Upper lobe of right lung (tissue), 1 donor: ENCODE results near the gene ZNF277. TPM values are rescaled to one million over a fixed set of nuclear protein-coding genes. Genes with fewer than 3 reads are reported as not detected.

Experiments
- ATAC-seq: fragments of 200-7000 bp; cut with Tn5 transposase; one replicate; pipeline ENCODE4 v1.9.1; 2020; ENCODE audit warnings: mild to moderate bottlenecking, moderate library complexity
- DNase-seq: peaks from one replicate; pipeline ENCODE4 v3.0.0-alpha.2; 2020
- H3K27ac ChIP-seq: fragments of 200-600 bp; one replicate; pipeline ENCODE4 v1.8.0; 2022
- H3K27me3 ChIP-seq: fragments of 200-600 bp; one replicate; pipeline ENCODE4 v1.8.0; 2022; ENCODE audit warnings: mild to moderate bottlenecking
- H3K36me3 ChIP-seq: fragments of 200-600 bp; one replicate; pipeline ENCODE4 v1.8.0; 2022
- H3K4me1 ChIP-seq: fragments of 200-600 bp; one replicate; pipeline ENCODE4 v1.8.0; 2022
- H3K4me3 ChIP-seq: fragments of 200-600 bp; one replicate; pipeline ENCODE4 v1.8.0; 2022; ENCODE audit warnings: mild to moderate bottlenecking
- H3K9me3 ChIP-seq: fragments of 200-600 bp; one replicate; pipeline ENCODE4 v1.8.0; 2022
- intact Hi-C: fragments of 100-400 bp; cut with DNase I; formaldehyde crosslinking; loops from one replicate; pipeline ENCODE4 v1.11.0; 2022
- total RNA-seq: library from RNA; stranded (reverse); fragmentation: NEBNext Ultra II Directional; extraction: Animal tissue kit (Norgen Biotek cat#: 25700); gene quantifications from one replicate; pipeline ENCODE4 v1.2.1, GENCODE V29; 2021
- TF ChIP-seq, protein P1 (sequence below): fragments of 200-600 bp; IDR thresholded peaks from one replicate; pipeline ENCODE4 v1.8.0; 2022; ENCODE audit warnings: antibody characterized with exemption
- donor health status: DM: no; HTN: yes; CAD: no; lungs with severe emphysema.

ZNF277 gene
- total RNA-seq, 1 donor from 2014 or later, result 31.0 TPM

DNA sequence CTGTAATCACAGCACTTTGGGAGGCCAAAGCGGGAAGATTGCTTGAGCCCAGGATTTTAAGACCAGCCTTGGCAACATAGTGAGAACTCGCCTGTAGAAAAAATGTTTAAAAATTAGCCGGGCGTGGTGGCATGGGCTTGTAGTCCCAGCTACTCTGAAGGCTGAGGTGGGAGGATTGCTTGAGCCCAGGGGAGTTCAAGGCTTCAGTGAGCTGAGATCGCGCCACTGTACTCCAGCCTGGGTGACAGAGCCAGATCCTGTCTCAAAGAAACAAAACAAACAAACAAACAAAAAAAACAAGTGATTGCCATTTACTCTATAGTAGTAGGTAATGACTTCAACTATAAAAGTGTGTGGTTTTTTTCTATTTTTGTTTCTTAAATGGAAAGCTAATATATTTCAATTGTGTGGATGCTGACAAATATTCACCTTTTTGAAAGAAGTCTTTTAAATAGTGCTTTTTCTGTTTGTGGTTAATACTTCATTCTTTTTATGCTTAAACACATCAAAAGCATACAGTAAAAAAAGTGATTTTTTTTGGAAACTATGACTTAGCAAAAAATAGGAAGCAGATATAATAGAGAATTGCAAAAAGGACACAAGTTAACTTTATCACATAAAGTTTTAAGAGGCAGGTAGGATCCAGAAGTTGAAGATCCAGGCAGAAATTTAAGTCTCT, 48.4 kb downstream of the ZNF277 start:
- ATAC-seq (no peak), DNase-seq (no peak)
- H3K36me3 ChIP-seq, result no peaks in the 10 kb centered on the region
- no peak overlapping the region for H3K4me3 ChIP-seq
- intact Hi-C loops, result no loop called here
- peaks cover 8% of the 10 kb centered on the region for H3K4me1 ChIP-seq
- no peaks in the 10 kb centered on the region for H3K9me3 ChIP-seq
- no peak overlapping the region for H3K27ac ChIP-seq
- TF ChIP-seq, protein P1, sequence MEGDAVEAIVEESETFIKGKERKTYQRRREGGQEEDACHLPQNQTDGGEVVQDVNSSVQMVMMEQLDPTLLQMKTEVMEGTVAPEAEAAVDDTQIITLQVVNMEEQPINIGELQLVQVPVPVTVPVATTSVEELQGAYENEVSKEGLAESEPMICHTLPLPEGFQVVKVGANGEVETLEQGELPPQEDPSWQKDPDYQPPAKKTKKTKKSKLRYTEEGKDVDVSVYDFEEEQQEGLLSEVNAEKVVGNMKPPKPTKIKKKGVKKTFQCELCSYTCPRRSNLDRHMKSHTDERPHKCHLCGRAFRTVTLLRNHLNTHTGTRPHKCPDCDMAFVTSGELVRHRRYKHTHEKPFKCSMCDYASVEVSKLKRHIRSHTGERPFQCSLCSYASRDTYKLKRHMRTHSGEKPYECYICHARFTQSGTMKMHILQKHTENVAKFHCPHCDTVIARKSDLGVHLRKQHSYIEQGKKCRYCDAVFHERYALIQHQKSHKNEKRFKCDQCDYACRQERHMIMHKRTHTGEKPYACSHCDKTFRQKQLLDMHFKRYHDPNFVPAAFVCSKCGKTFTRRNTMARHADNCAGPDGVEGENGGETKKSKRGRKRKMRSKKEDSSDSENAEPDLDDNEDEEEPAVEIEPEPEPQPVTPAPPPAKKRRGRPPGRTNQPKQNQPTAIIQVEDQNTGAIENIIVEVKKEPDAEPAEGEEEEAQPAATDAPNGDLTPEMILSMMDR, result no peak
- no peaks in the 10 kb centered on the region for H3K27me3 ChIP-seq

DNA sequence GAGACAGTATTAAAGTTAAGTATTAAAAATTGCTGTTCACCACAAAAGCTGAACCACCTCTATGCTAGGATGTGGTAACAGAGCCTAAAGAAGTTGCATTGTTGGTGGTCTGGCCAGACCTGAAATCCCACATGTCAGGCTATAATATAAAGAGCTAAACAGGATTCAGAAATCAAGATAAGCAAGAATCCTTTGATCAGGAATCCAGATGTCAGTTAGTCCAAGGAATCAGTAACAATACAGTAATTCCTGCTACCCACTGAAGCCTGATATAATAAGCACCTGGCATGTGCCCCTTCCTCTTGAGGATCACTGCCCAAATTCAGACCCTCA, 48.9 kb downstream of the ZNF277 start:
- Histone ChIP-seq H3K27me3 (no peaks in the 10 kb centered on the region), H3K9me3 (no peaks in the 10 kb centered on the region), H3K4me3 (no peak overlapping the region), H3K4me1 (peaks cover 8% of the 10 kb centered on the region), H3K27ac (no peak overlapping the region), H3K36me3 (no peaks in the 10 kb centered on the region)
- DNase-seq, result no peak
- intact Hi-C loops, result no loop called here
- TF ChIP-seq, protein P1, result no peak
- no peak for ATAC-seq

DNA sequence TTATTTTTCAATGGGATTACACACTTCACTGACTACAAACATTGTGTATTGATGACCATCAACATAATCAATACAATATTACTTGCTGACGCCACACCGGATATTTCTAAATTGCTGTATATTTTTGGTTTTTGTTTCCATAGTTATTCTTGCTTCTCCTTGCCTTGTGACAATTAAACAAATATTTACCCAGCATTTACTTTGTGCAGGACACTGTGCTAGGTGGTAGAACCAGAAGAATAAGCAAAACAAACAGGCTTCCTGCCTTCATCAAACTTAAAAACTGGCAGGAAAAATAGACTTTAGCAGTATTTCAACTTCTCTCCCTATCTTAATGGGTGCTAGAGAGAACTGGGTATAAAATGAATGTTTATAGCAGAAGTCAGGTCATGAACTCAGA, 50.6 kb downstream of the ZNF277 start:
- Histone ChIP-seq H3K36me3 (no peaks in the 10 kb centered on the region), H3K9me3 (no peaks in the 10 kb centered on the region), H3K4me3 (no peak overlapping the region), H3K27ac (no peak overlapping the region), H3K27me3 (no peaks in the 10 kb centered on the region), H3K4me1 (peaks cover 8% of the 10 kb centered on the region)
- ATAC-seq (no peak), DNase-seq (no peak)
- TF ChIP-seq, protein P1, result no peak
- intact Hi-C loops, result no loop called here

DNA sequence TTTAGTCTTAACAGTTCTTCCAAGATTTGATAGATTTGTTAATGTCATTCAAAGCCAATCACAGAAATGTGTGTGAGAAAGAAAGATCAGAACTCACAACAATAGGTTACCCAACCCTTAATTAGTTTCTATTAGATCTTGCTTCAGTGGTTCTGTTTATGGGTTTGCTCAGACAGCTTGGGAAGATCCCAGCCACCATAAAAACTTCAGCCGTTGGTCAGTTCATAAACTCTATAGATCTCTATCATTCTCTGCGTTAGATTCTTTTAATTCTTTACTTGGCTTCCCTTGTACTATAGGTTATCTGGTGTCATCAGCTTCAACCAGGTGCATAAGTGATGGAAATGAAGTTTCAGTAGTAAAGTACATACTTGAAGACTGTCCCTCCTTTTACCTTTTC, 54.4 kb downstream of the ZNF277 start:
- H3K4me3 ChIP-seq, result no peak overlapping the region
- intact Hi-C loops, result no loop called here
- H3K27me3 ChIP-seq, result no peaks in the 10 kb centered on the region
- no peak for DNase-seq
- H3K36me3 ChIP-seq, result no peaks in the 10 kb centered on the region
- H3K4me1 ChIP-seq, result peaks cover 19% of the 10 kb centered on the region
- ATAC-seq, result no peak
- H3K9me3 ChIP-seq, result no peaks in the 10 kb centered on the region
- TF ChIP-seq, protein P1, result no peak
- H3K27ac ChIP-seq, result no peak overlapping the region

DNA sequence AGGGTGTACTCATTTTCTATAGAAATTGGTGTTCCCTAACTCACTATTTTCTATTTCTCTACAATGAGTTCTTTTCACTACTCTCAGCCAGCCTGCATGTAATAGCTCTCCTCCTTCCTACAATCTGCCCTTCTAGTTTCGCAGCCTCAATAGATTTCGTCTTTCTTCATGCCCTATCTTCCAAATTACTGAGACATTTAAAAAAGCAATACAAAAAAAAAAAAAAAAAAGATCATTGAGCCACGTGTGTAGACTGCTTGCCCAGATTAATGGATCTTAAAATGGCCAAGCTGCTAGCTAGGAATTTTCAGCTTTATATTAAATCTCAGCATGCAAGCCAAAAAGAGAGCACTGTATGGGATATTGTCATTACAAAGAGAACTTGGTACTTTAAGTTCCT, 55.5 kb downstream of the ZNF277 start:
- Histone ChIP-seq H3K9me3 (no peaks in the 10 kb centered on the region), H3K36me3 (no peaks in the 10 kb centered on the region), H3K4me1 (peaks cover 26% of the 10 kb centered on the region), H3K27ac (no peak overlapping the region), H3K4me3 (no peak overlapping the region), H3K27me3 (no peaks in the 10 kb centered on the region)
- TF ChIP-seq, protein P1, result no peak
- DNase-seq, result no peak
- no peak for ATAC-seq
- intact Hi-C loops, result no loop called here
